HepG2 (cell line): ENCODE measurements around the gene DCAF7. TPM values are rescaled to one million over a fixed set of nuclear protein-coding genes. Genes with fewer than 3 reads are reported as not detected.

Experiments used
- ERF ChIP-seq: IDR thresholded peaks from 2 replicates; pipeline ENCODE4 v1.6.1; 2018; ENCODE audit warnings: missing biosample characterization, missing genetic modification reagents
- GATA4 ChIP-seq: sonication (generic); IDR thresholded peaks from 2 replicates; pipeline ENCODE4 v1.6.1; 2016; ENCODE audit warnings: antibody characterized with exemption, low read depth, borderline replicate concordance
- MAFF ChIP-seq: IDR thresholded peaks from 2 replicates; pipeline ENCODE4 v1.6.1; 2011; ENCODE audit warnings: low read depth, low read length, improper control_type of control experiment
- MED8 ChIP-seq: sonication (generic); formaldehyde crosslinking; IDR thresholded peaks from 2 replicates; pipeline ENCODE4 v1.8.1; 2023; ENCODE audit warnings: mild to moderate bottlenecking, missing genetic modification reagents; ENCODE audit not compliant: insufficient replicate concordance
- MIER2 ChIP-seq: IDR thresholded peaks from 2 replicates; pipeline ENCODE4 v1.6.1; 2016; ENCODE audit warnings: missing biosample characterization, missing genetic modification reagents
- MTA3 ChIP-seq: sonication (generic); formaldehyde crosslinking; IDR thresholded peaks from 2 replicates; pipeline ENCODE4 v1.4.0; 2020; ENCODE audit warnings: missing genetic modification reagents
- NFATC3 ChIP-seq: sonication (generic); formaldehyde crosslinking; IDR thresholded peaks from 2 replicates; pipeline ENCODE4 v1.5.1; 2020; ENCODE audit warnings: mild to moderate bottlenecking, missing genetic modification reagents
- PRPF4 ChIP-seq: fragments of 200-400 bp; formaldehyde crosslinking; IDR thresholded peaks from 2 replicates; pipeline ENCODE4 v1.6.1; 2016; ENCODE audit warnings: low read length, low read depth; ENCODE audit not compliant: poor library complexity, severe bottlenecking
- SNRNP70 ChIP-seq: fragments of 200-400 bp; formaldehyde crosslinking; IDR thresholded peaks from 2 replicates; pipeline ENCODE4 v1.6.1; 2017; ENCODE audit warnings: mild to moderate bottlenecking, low read depth, low read length, moderate library complexity
- SOX5 ChIP-seq: IDR thresholded peaks from 2 replicates; pipeline ENCODE4 v1.6.1; 2016; ENCODE audit warnings: borderline replicate concordance
- WIZ ChIP-seq: sonication (generic); formaldehyde crosslinking; IDR thresholded peaks from 2 replicates; pipeline ENCODE4 v1.5.1; 2020; ENCODE audit warnings: mild to moderate bottlenecking, missing genetic modification reagents
- ZFP41 ChIP-seq: sonication (generic); formaldehyde crosslinking; IDR thresholded peaks from 2 replicates; pipeline ENCODE4 v1.4.0; 2020; ENCODE audit warnings: mild to moderate bottlenecking, missing genetic modification reagents, borderline replicate concordance
- ZNF251 ChIP-seq: sonication (generic); formaldehyde crosslinking; IDR thresholded peaks from 2 replicates; pipeline ENCODE4 v1.9.0; 2021; ENCODE audit warnings: mild to moderate bottlenecking, missing genetic modification reagents
- ZNF549 ChIP-seq: sonication (generic); formaldehyde crosslinking; IDR thresholded peaks from 2 replicates; pipeline ENCODE4 v1.5.0; 2020; ENCODE audit warnings: missing genetic modification reagents
- ZNF550 ChIP-seq: sonication (generic); formaldehyde crosslinking; IDR thresholded peaks from 2 replicates; pipeline ENCODE4 v1.4.0; 2020; ENCODE audit warnings: mild to moderate bottlenecking, missing genetic modification reagents, borderline replicate concordance
- ZNF598 ChIP-seq: sonication (generic); formaldehyde crosslinking; IDR thresholded peaks from 2 replicates; pipeline ENCODE4 v1.5.1; 2020; ENCODE audit warnings: mild to moderate bottlenecking, missing genetic modification reagents, borderline replicate concordance
- polyA plus RNA-seq, 8 experiments: library from polyadenylated mRNA; depleted of rRNA in 3 of 8; stranded (reverse) in 7 of 8; unstranded in 1 of 8; fragments of >200 nt; fragmentation: Illumina TruSeq in 4 of 8; extraction: Trizol in 4 of 8; gene quantifications; 2 replicates each; pipeline versions ENCODE4 v1.2.1 to v1.2.3, GENCODE V29; 2011 to 2016; ENCODE audit warnings: low read depth in 4 of 8, missing spikeins in 1 of 8, mixed read lengths in 1 of 8; ENCODE audit not compliant: insufficient read depth in 1 of 8
- total RNA-seq, 5 experiments: library from RNA; depleted of rRNA; stranded (reverse); fragments of >200 nt; fragmentation: Illumina TruSeq; extraction: Trizol; gene quantifications; 2 replicates each; pipeline ENCODE4 v1.2.3, GENCODE V29; 2016; ENCODE audit warnings: low read depth in 1 of 5
- TF ChIP-seq, protein P1 (sequence below): sonication (generic); formaldehyde crosslinking; IDR thresholded peaks from 2 replicates; pipeline ENCODE4 v1.4.0; 2020; ENCODE audit warnings: mild to moderate bottlenecking, missing genetic modification reagents
- TF ChIP-seq, protein P2 (sequence below): sonication (generic); formaldehyde crosslinking; IDR thresholded peaks from 2 replicates; pipeline ENCODE4 v1.5.0; 2020; ENCODE audit warnings: mild to moderate bottlenecking, missing genetic modification reagents
- TF ChIP-seq, protein P3 (sequence below): sonication (generic); formaldehyde crosslinking; IDR thresholded peaks from 2 replicates; pipeline ENCODE4 v1.4.0; 2020; ENCODE audit warnings: missing genetic modification reagents
- TF ChIP-seq, protein P4 (sequence below): sonication (generic); formaldehyde crosslinking; IDR thresholded peaks from 2 replicates; pipeline ENCODE4 v1.4.0; 2020; ENCODE audit warnings: mild to moderate bottlenecking, missing genetic modification reagents
- TF ChIP-seq, protein P5 (sequence below): IDR thresholded peaks from 2 replicates; pipeline ENCODE4 v1.6.1; 2016; ENCODE audit warnings: low read depth, control low read depth
- TF ChIP-seq, protein P6 (sequence below): sonication (generic); formaldehyde crosslinking; IDR thresholded peaks from 2 replicates; pipeline ENCODE4 v1.4.0; 2020; ENCODE audit warnings: missing genetic modification reagents

Gene DCAF7
- total and polyA plus RNA-seq, 2 of the 13 experiments (the other 11 are each of a cell fraction or from before 2014, with no cell fraction given): 55.2 to 73.4 TPM

DNA sequence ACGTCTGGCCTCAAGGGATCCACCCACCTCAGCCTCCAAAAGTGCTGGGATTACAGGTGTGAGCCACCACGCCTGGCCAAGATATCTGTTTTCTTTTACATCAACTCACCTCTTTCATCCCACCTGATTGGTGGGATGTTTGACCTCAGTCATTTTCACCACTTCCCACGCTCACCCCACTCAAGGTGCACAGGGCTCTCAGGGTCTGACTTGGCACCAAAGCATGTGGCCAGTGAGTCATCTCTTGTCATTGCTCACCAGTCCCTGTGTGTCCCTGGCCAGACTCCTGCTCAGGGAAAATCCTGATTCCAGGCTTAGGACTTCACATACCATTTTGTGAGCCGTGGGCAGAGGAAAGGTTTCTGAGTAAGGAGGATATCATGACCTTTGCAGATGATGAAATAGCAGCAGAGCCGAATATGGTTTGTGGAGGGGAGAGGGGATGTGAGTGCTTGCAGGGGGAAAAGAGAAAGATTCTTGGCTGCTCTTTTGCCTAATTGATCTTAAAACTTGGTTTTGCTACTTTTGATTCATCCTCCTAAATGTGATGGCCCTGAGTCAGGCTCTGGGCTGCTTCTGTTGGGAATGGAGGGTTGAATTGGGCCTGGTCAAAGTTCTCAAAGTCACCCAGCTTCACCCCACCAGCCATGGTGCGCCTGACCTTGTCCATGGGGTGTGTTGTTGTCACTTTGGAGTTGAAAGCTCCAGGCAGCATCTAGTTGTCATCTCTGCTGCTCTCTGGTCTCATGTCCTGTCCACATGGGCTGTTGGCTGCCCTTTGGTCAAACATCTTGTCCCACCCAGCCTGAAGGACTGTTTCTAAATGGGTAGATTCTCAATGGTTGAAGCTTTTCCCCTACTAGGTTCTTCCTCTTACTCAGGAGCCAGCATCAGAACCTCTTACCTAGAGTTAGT, 33.1 kb upstream of the DCAF7 start (continued):
- TF ChIP-seq, protein P1, sequence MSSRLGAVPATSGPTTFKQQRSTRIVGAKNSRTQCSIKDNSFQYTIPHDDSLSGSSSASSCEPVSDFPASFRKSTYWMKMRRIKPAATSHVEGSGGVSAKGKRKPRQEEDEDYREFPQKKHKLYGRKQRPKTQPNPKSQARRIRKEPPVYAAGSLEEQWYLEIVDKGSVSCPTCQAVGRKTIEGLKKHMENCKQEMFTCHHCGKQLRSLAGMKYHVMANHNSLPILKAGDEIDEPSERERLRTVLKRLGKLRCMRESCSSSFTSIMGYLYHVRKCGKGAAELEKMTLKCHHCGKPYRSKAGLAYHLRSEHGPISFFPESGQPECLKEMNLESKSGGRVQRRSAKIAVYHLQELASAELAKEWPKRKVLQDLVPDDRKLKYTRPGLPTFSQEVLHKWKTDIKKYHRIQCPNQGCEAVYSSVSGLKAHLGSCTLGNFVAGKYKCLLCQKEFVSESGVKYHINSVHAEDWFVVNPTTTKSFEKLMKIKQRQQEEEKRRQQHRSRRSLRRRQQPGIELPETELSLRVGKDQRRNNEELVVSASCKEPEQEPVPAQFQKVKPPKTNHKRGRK: no peak
- TF ChIP-seq, protein P2, sequence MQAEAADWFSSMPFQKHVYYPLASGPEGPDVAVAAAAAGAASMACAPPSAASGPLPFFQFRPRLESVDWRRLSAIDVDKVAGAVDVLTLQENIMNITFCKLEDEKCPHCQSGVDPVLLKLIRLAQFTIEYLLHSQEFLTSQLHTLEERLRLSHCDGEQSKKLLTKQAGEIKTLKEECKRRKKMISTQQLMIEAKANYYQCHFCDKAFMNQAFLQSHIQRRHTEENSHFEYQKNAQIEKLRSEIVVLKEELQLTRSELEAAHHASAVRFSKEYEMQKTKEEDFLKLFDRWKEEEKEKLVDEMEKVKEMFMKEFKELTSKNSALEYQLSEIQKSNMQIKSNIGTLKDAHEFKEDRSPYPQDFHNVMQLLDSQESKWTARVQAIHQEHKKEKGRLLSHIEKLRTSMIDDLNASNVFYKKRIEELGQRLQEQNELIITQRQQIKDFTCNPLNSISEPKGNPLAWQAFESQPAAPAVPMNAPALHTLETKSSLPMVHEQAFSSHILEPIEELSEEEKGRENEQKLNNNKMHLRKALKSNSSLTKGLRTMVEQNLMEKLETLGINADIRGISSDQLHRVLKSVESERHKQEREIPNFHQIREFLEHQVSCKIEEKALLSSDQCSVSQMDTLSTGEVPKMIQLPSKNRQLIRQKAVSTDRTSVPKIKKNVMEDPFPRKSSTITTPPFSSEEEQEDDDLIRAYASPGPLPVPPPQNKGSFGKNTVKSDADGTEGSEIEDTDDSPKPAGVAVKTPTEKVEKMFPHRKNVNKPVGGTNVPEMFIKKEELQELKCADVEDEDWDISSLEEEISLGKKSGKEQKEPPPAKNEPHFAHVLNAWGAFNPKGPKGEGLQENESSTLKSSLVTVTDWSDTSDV (CRISPR knock-in tag): no peak
- peak; percentile 96 for TF ChIP-seq WIZ (CRISPR knock-in tag)
- TF ChIP-seq, protein P3, sequence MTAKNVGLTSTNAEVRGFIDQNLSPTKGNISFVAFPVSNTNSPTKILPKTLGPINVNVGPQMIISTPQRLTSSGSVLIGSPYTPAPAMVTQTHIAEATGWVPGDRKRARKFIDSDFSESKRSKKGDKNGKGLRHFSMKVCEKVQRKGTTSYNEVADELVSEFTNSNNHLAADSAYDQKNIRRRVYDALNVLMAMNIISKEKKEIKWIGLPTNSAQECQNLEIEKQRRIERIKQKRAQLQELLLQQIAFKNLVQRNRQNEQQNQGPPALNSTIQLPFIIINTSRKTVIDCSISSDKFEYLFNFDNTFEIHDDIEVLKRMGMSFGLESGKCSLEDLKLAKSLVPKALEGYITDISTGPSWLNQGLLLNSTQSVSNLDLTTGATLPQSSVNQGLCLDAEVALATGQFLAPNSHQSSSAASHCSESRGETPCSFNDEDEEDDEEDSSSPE (CRISPR knock-in tag): no peak
- TF ChIP-seq SOX5 (CRISPR knock-in tag): peak; percentile 74
- TF ChIP-seq ZFP41 (CRISPR knock-in tag): no peak
- peak; percentile 17; the same call in 1 of the 2 replicates for TF ChIP-seq ZNF598 (CRISPR knock-in tag)
- TF ChIP-seq MED8 (CRISPR knock-in tag): no peak
- no peak for TF ChIP-seq MTA3 (CRISPR knock-in tag)
- no peak for TF ChIP-seq SNRNP70
- no peak for TF ChIP-seq ZNF550
- TF ChIP-seq ERF (CRISPR knock-in tag): peak; percentile 67; the same call in 1 of the 2 replicates
- peak; percentile 88 for TF ChIP-seq MIER2 (CRISPR knock-in tag)
- TF ChIP-seq MAFF: no peak
- no peak for TF ChIP-seq ZNF251
- TF ChIP-seq, protein P4, sequence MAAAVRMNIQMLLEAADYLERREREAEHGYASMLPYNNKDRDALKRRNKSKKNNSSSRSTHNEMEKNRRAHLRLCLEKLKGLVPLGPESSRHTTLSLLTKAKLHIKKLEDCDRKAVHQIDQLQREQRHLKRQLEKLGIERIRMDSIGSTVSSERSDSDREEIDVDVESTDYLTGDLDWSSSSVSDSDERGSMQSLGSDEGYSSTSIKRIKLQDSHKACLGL: no peak
- TF ChIP-seq ZNF549 (CRISPR knock-in tag): no peak
- TF ChIP-seq, protein P5, sequence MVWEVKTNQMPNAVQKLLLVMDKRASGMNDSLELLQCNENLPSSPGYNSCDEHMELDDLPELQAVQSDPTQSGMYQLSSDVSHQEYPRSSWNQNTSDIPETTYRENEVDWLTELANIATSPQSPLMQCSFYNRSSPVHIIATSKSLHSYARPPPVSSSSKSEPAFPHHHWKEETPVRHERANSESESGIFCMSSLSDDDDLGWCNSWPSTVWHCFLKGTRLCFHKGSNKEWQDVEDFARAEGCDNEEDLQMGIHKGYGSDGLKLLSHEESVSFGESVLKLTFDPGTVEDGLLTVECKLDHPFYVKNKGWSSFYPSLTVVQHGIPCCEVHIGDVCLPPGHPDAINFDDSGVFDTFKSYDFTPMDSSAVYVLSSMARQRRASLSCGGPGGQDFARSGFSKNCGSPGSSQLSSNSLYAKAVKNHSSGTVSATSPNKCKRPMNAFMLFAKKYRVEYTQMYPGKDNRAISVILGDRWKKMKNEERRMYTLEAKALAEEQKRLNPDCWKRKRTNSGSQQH: peak; percentile 66; the same call in 1 of the 2 replicates
- TF ChIP-seq PRPF4: no peak
- TF ChIP-seq, protein P6, sequence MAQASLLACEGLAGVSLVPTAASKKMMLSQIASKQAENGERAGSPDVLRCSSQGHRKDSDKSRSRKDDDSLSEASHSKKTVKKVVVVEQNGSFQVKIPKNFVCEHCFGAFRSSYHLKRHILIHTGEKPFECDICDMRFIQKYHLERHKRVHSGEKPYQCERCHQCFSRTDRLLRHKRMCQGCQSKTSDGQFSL (CRISPR knock-in tag): no peak
- no peak for TF ChIP-seq NFATC3
- no peak for TF ChIP-seq GATA4
